AG08396 (cell line): Measurements from ENCODE around the gene C6orf120.
"Not testable (repeated sequence)": the region's sequence is repeated elsewhere in the genome, so short reads cannot be mapped to it uniquely, and the experiment has no call there.

Source experiments
- DNase-seq: peaks from one replicate; pipeline ENCODE4 v3.0.0; 2012; ENCODE audit warnings: low spot score, mixed read lengths

Gene C6orf120

GRCh38 chr6:169684056-169684455, 17.9 kb upstream of the C6orf120 start:
- no peak for DNase-seq

GRCh38 chr6:169685860-169686259, 16.1 kb upstream of the C6orf120 start:
- DNase-seq, result no peak

- peak; percentile 24 for DNase-seq
Measured at GRCh38 chr6:169689287-169689686, 12.6 kb upstream of the C6orf120 start.

GRCh38 chr6:169691260-169691659, 10.7 kb upstream of the C6orf120 start:
- no peak for DNase-seq

- DNase-seq, result no peak
Measured at GRCh38 chr6:169692516-169692915, 9.4 kb upstream of the C6orf120 start.

GRCh38 chr6:169695131-169695530, 6.8 kb upstream of the C6orf120 start:
- no peak for DNase-seq

- not testable (repeated sequence) for DNase-seq
Measured at GRCh38 chr6:169697115-169697514, 4.8 kb upstream of the C6orf120 start.

GRCh38 chr6:169700296-169700695, 1.6 kb upstream of the C6orf120 start:
- DNase-seq, result peak; percentile 24

- DNase-seq, result no peak
Measured at GRCh38 chr6:169701311-169701953, 494 bp upstream of the C6orf120 start.

GRCh38 chr6:169702840-169703246, 917 bp downstream of the C6orf120 start:
- no peak for DNase-seq

GRCh38 chr6:169707772-169708171, 5.8 kb downstream of the C6orf120 start:
- no peak for DNase-seq

- DNase-seq, result no peak
Measured at GRCh38 chr6:169709293-169709692, 7.4 kb downstream of the C6orf120 start.

- no peak for DNase-seq
Measured at GRCh38 chr6:169710009-169710408, 8.1 kb downstream of the C6orf120 start.

- no peak for DNase-seq
Measured at GRCh38 chr6:169714178-169714577, 12.3 kb downstream of the C6orf120 start.

- DNase-seq, result no peak
Measured at GRCh38 chr6:169714595-169714994, 12.7 kb downstream of the C6orf120 start.

- no peak for DNase-seq
Measured at GRCh38 chr6:169719117-169719516, 17.2 kb downstream of the C6orf120 start.

- DNase-seq, result no peak
Measured at GRCh38 chr6:169720207-169720855, 18.4 kb downstream of the C6orf120 start.

- DNase-seq, result peak; percentile 63
Measured at GRCh38 chr6:169722362-169723199, 20.7 kb downstream of the C6orf120 start.

GRCh38 chr6:169723200-169723909, 21.4 kb downstream of the C6orf120 start:
- DNase-seq, result peak; percentile 64

- peak; percentile 77 for DNase-seq
Measured at GRCh38 chr6:169723991-169724493, 22.1 kb downstream of the C6orf120 start.

- DNase-seq, result peak; percentile 72
Measured at GRCh38 chr6:169724494-169725124, 22.7 kb downstream of the C6orf120 start, which contains the start of gene PHF10. TSS of gene PHF10 (minus strand) at chr6:169724500. CDS start at chr6:169723931, 569 bp downstream.
